IMR-90 (cell line): Measurements from ENCODE around the gene EZR. TPM values are rescaled to one million over a fixed set of nuclear protein-coding genes. Genes with fewer than 3 reads are reported as not detected.

Source experiments
- ATAC-seq: fragments of 200-7000 bp; cut with Tn5 transposase; 2 replicates; pipeline ENCODE4 v1.9.1; 2020; ENCODE audit warnings: low read depth, mild to moderate bottlenecking, moderate library complexity
- BruUV-seq: library from RNA; stranded (reverse); fragments of 400-500 nt; replicated peaks from 2 replicates; lab custom pipeline; 2021; lab: Mats Ljungman, UMichigan
- CTCF ChIA-PET: fragments of 300-600 bp; formaldehyde crosslinking; extraction: SDS; loops from one replicate; lab custom pipeline; 2021; ENCODE audit warnings: antibody characterized with exemption; lab: Yijun Ruan, JAX
- POLR2A ChIA-PET: fragments of 300-600 bp; sonication (Branson Sonifier 250); formaldehyde crosslinking; loops from one replicate; lab custom pipeline; 2022; ENCODE audit warnings: antibody characterized with exemption; ENCODE audit not compliant: unreplicated experiment; lab: Charles Lee
- DNase-seq: peaks from one replicate; pipeline ENCODE4 v3.0.0; 2013
- H2AFZ ChIP-seq: replicated peaks from 2 replicates; pipeline ENCODE3; 2013; ENCODE audit warnings: low read length, mild to moderate bottlenecking; ENCODE audit not compliant: poor library complexity
- H2AK5ac ChIP-seq: 2 replicates; pipeline ENCODE4 v1.6.1; 2013; ENCODE audit warnings: low read depth, low read length, inconsistent platforms
- H2AK9ac ChIP-seq: replicated peaks from 2 replicates; pipeline ENCODE3; 2013; ENCODE audit warnings: mild to moderate bottlenecking, low read depth, low read length, moderate library complexity; ENCODE audit not compliant: poor library complexity
- H2BK120ac ChIP-seq: 2 replicates; pipeline ENCODE4 v1.6.1; 2013; ENCODE audit warnings: low read depth, low read length, inconsistent platforms
- H2BK15ac ChIP-seq: 3 replicates; pipeline ENCODE4 v1.6.1; 2013; ENCODE audit warnings: low read depth, low read length, inconsistent platforms
- H2BK20ac ChIP-seq: 2 replicates; pipeline ENCODE4 v1.6.1; 2013; ENCODE audit warnings: low read depth, mild to moderate bottlenecking, inconsistent platforms, low read length, moderate library complexity
- H2BK5ac ChIP-seq: 2 replicates; pipeline ENCODE4 v1.6.1; 2013; ENCODE audit warnings: mild to moderate bottlenecking, low read depth, low read length, inconsistent platforms; ENCODE audit not compliant: poor library complexity, severe bottlenecking
- H3K14ac ChIP-seq: replicated peaks from 2 replicates; pipeline ENCODE4 v1.6.1; 2013; ENCODE audit warnings: low read depth, low read length, inconsistent platforms
- H3K18ac ChIP-seq: 2 replicates; pipeline ENCODE4 v1.6.1; 2013; ENCODE audit warnings: low read depth, low read length, control low read depth
- H3K23ac ChIP-seq: 2 replicates; pipeline ENCODE4 v1.6.1; 2013; ENCODE audit warnings: low read depth, low read length, inconsistent platforms
- H3K27ac ChIP-seq: 2 replicates; pipeline ENCODE4 v1.5.1; 2013; ENCODE audit warnings: mild to moderate bottlenecking, control low read depth, low read length; ENCODE audit not compliant: insufficient read depth
- H3K27me3 ChIP-seq: 2 replicates; pipeline ENCODE4 v1.6.1; 2013; ENCODE audit warnings: low read length; ENCODE audit not compliant: control insufficient read depth, insufficient read depth
- H3K36me3 ChIP-seq: 2 replicates; pipeline ENCODE4 v1.6.1; 2013; ENCODE audit warnings: low read length, mixed read lengths; ENCODE audit not compliant: control insufficient read depth, insufficient read depth
- H3K4ac ChIP-seq: 2 replicates; pipeline ENCODE4 v1.6.1; 2013; ENCODE audit warnings: low read depth, low read length, inconsistent platforms
- H3K4me1 ChIP-seq: 2 replicates; pipeline ENCODE4 v1.6.1; 2013; ENCODE audit warnings: low read length, mixed read lengths; ENCODE audit not compliant: control insufficient read depth, insufficient read depth
- H3K4me2 ChIP-seq: 2 replicates; pipeline ENCODE4 v1.6.1; 2013; ENCODE audit warnings: low read depth, mild to moderate bottlenecking, control low read depth, low read length, moderate library complexity
- H3K4me3 ChIP-seq: 2 replicates; pipeline ENCODE4 v1.5.1; 2013; ENCODE audit warnings: low read depth, mild to moderate bottlenecking, control low read depth, low read length, moderate library complexity; ENCODE audit not compliant: insufficient read depth
- H3K56ac ChIP-seq: 2 replicates; pipeline ENCODE4 v1.6.1; 2013; ENCODE audit warnings: low read length, inconsistent platforms; ENCODE audit not compliant: insufficient read depth; ENCODE audit errors: extremely low read depth
- H3K79me1 ChIP-seq, 2 experiments: 2 replicates each; pipeline ENCODE4 v1.6.1; 2013; ENCODE audit warnings: low read length in 2 of 2, inconsistent platforms in 1 of 2, low read depth in 1 of 2
- H3K9ac ChIP-seq: 2 replicates; pipeline ENCODE4 v1.6.1; 2013; ENCODE audit warnings: low read depth, low read length, control low read depth
- H3K9me1 ChIP-seq: 2 replicates; pipeline ENCODE4 v1.6.1; 2013; ENCODE audit warnings: low read length, inconsistent platforms; ENCODE audit not compliant: insufficient read depth
- H3K9me3 ChIP-seq: 2 replicates; pipeline ENCODE4 v1.6.1; 2013; ENCODE audit warnings: low read length; ENCODE audit not compliant: control insufficient read depth, insufficient read depth
- H4K20me1 ChIP-seq: 2 replicates; pipeline ENCODE4 v1.6.1; 2013; ENCODE audit warnings: low read length, inconsistent platforms; ENCODE audit not compliant: insufficient read depth
- H4K5ac ChIP-seq: 2 replicates; pipeline ENCODE4 v1.6.1; 2013; ENCODE audit warnings: mild to moderate bottlenecking, low read depth, low read length, control low read depth
- H4K8ac ChIP-seq, 2 experiments: 2 replicates each; pipeline ENCODE4 v1.6.1; 2013; ENCODE audit warnings: low read depth in 2 of 2, low read length in 2 of 2, control low read depth in 1 of 2, inconsistent platforms in 1 of 2
- H4K91ac ChIP-seq: 2 replicates; pipeline ENCODE4 v1.6.1; 2013; ENCODE audit warnings: low read depth, low read length, inconsistent platforms; ENCODE audit not compliant: insufficient read depth
- BHLHE40 ChIP-seq: fragments of 150-350 bp; IDR thresholded peaks from 2 replicates; pipeline ENCODE4 v1.6.1; 2016; ENCODE audit warnings: mild to moderate bottlenecking, low read depth, low read length
- CEBPB ChIP-seq: IDR thresholded peaks from 2 replicates; pipeline ENCODE4 v1.6.1; 2012; ENCODE audit warnings: low read depth, low read length, improper control_type of control experiment
- CHD1 ChIP-seq: IDR thresholded peaks from 2 replicates; pipeline ENCODE4 v1.6.1; 2012; ENCODE audit warnings: low read depth, low read length, improper control_type of control experiment
- FOS ChIP-seq: fragments of 150-350 bp; IDR thresholded peaks from 2 replicates; pipeline ENCODE4 v1.6.1; 2016; ENCODE audit warnings: low read depth, low read length
- MAFK ChIP-seq: IDR thresholded peaks from 2 replicates; pipeline ENCODE4 v1.6.1; 2012; ENCODE audit warnings: low read depth, low read length, improper control_type of control experiment
- MAZ ChIP-seq: IDR thresholded peaks from 2 replicates; pipeline ENCODE4 v1.6.1; 2012; ENCODE audit warnings: low read depth, mild to moderate bottlenecking, low read length, improper control_type of control experiment, moderate library complexity, borderline replicate concordance
- MXI1 ChIP-seq: IDR thresholded peaks from 2 replicates; pipeline ENCODE4 v1.6.1; 2012; ENCODE audit warnings: low read depth, mild to moderate bottlenecking, low read length, moderate library complexity, borderline replicate concordance
- NFE2L2 ChIP-seq: fragments of 150-350 bp; IDR thresholded peaks from 2 replicates; pipeline ENCODE4 v1.6.1; 2016; ENCODE audit warnings: low read depth, mild to moderate bottlenecking, low read length
- POLR2A ChIP-seq: IDR thresholded peaks from 2 replicates; pipeline ENCODE4 v1.6.1; 2012; ENCODE audit warnings: mild to moderate bottlenecking, low read depth, low read length
- RAD21 ChIP-seq: IDR thresholded peaks from 2 replicates; pipeline ENCODE4 v1.6.1; 2012; ENCODE audit warnings: low read length, improper control_type of control experiment
- RCOR1 ChIP-seq: IDR thresholded peaks from 2 replicates; pipeline ENCODE4 v1.6.1; 2012; ENCODE audit warnings: mild to moderate bottlenecking, low read length, improper control_type of control experiment; ENCODE audit not compliant: insufficient replicate concordance
- RFX5 ChIP-seq: IDR thresholded peaks from 2 replicates; pipeline ENCODE4 v1.8.0; 2012; ENCODE audit warnings: low read depth, mild to moderate bottlenecking, low read length, moderate library complexity
- SMC3 ChIP-seq: fragments of 150-350 bp; IDR thresholded peaks from 2 replicates; pipeline ENCODE4 v1.6.1; 2016; ENCODE audit warnings: low read depth, mild to moderate bottlenecking, antibody characterized with exemption, low read length, moderate library complexity
- WGBS, 2 experiments: methylation state at CpG; one replicate each; pipeline versions ENCODE4 v1.1.5 to v1.1.7; 2013; ENCODE audit warnings: missing lambda C conversion rate in 2 of 2; ENCODE audit not compliant: insufficient read length in 1 of 2; ENCODE audit errors: extremely low coverage in 2 of 2; 5-methylcytosine and 5-hydroxymethylcytosine counted together
- dilution Hi-C: fragments of 300-500 bp; cut with HindIII; formaldehyde crosslinking; loops from one replicate; pipeline ENCODE4 v1.14.3; 2018; ENCODE audit warnings: low sequenced_read_pairs; ENCODE audit not compliant: unreplicated experiment
- in situ Hi-C: fragments of 300-500 bp; cut with MboI; formaldehyde crosslinking; loops from 3 replicates; pipeline ENCODE4 v1.14.3; 2019; ENCODE audit warnings: low sequenced_read_pairs, inconsistent platforms, mixed read lengths
- intact Hi-C: fragments of 100-400 bp; cut with micrococcal nuclease; formaldehyde crosslinking; loops from 2 replicates; pipeline ENCODE4 v1.10.0; 2022
- polyA plus RNA-seq, 3 experiments: library from polyadenylated mRNA; depleted of rRNA; stranded (reverse); fragments of >200 nt; gene quantifications; 2 replicates each; pipeline ENCODE4 v1.2.3, GENCODE V29; 2012; ENCODE audit warnings: low replicate concordance in 1 of 3
- total RNA-seq: library from RNA; depleted of rRNA; stranded (reverse); fragments of >200 nt; gene quantifications from 2 replicates; pipeline ENCODE4 v1.2.3, GENCODE V29; 2012
- TF ChIP-seq, protein P1 (sequence below): conservative IDR thresholded peaks from 2 replicates; pipeline ENCODE4 v1.5.1; 2012; ENCODE audit warnings: mild to moderate bottlenecking, low read depth, low read length, improper control_type of control experiment
- TF ChIP-seq, protein P2 (sequence below): fragments of 150-350 bp; IDR thresholded peaks from 2 replicates; pipeline ENCODE4 v1.6.1; 2016; ENCODE audit warnings: low read depth, mild to moderate bottlenecking, low read length, moderate library complexity, borderline replicate concordance

EZR gene
- total and polyA plus RNA-seq, 2 of the 4 experiments (the other 2 are of a cell fraction) = 83.8 to 145 TPM

GRCh38 chr6:158755636-158756035, 63.5 kb downstream of the EZR start:
- dilution Hi-C loops (no loop called here), intact Hi-C loops (no loop called here), in situ Hi-C loops (no loop called here)
- H3K4me1 ChIP-seq = no peaks in the 10 kb centered on the region; the same call in 1 of the 2 replicates
- POLR2A ChIA-PET = no interaction called here
- CTCF ChIA-PET = no interaction called here
- H3K56ac ChIP-seq = no peak overlapping the region
- no peak overlapping the region for H4K91ac ChIP-seq
- H2BK20ac ChIP-seq = no peak overlapping the region
- peaks cover 3% of the 10 kb centered on the region; the same call in 1 of the 2 replicates for H3K9me1 ChIP-seq
- DNase-seq (no peak), ATAC-seq (no peak)
- no peak overlapping the region for H2BK15ac ChIP-seq
- H3K27ac ChIP-seq = no peak overlapping the region
- TF ChIP-seq MAZ = no peak
- no peak for TF ChIP-seq RCOR1
- TF ChIP-seq NFE2L2 = no peak
- no peak for TF ChIP-seq BHLHE40
- TF ChIP-seq RFX5 = no peak
- TF ChIP-seq, protein P1, sequence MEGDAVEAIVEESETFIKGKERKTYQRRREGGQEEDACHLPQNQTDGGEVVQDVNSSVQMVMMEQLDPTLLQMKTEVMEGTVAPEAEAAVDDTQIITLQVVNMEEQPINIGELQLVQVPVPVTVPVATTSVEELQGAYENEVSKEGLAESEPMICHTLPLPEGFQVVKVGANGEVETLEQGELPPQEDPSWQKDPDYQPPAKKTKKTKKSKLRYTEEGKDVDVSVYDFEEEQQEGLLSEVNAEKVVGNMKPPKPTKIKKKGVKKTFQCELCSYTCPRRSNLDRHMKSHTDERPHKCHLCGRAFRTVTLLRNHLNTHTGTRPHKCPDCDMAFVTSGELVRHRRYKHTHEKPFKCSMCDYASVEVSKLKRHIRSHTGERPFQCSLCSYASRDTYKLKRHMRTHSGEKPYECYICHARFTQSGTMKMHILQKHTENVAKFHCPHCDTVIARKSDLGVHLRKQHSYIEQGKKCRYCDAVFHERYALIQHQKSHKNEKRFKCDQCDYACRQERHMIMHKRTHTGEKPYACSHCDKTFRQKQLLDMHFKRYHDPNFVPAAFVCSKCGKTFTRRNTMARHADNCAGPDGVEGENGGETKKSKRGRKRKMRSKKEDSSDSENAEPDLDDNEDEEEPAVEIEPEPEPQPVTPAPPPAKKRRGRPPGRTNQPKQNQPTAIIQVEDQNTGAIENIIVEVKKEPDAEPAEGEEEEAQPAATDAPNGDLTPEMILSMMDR = no peak
- TF ChIP-seq FOS = no peak
- no peak for TF ChIP-seq RAD21
- TF ChIP-seq SMC3 = no peak
- no peak for TF ChIP-seq POLR2A
- TF ChIP-seq MXI1 = no peak
- no peak for TF ChIP-seq MAFK
- TF ChIP-seq CHD1 = no peak
- TF ChIP-seq CEBPB = no peak
- TF ChIP-seq, protein P2, sequence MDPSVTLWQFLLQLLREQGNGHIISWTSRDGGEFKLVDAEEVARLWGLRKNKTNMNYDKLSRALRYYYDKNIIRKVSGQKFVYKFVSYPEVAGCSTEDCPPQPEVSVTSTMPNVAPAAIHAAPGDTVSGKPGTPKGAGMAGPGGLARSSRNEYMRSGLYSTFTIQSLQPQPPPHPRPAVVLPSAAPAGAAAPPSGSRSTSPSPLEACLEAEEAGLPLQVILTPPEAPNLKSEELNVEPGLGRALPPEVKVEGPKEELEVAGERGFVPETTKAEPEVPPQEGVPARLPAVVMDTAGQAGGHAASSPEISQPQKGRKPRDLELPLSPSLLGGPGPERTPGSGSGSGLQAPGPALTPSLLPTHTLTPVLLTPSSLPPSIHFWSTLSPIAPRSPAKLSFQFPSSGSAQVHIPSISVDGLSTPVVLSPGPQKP = no peak
- no peak overlapping the region for H3K9ac ChIP-seq
- no peak overlapping the region for H4K5ac ChIP-seq
- no peak overlapping the region for H4K8ac ChIP-seq
- H2BK120ac ChIP-seq = no peak overlapping the region
- no peaks in the 10 kb centered on the region for H3K27me3 ChIP-seq
- no peak overlapping the region for H3K14ac ChIP-seq
- no peak overlapping the region for H2AFZ ChIP-seq
- no peak overlapping the region for H3K4me2 ChIP-seq
- no peak overlapping the region for H2AK5ac ChIP-seq
- H3K9me3 ChIP-seq = no peaks in the 10 kb centered on the region
- no peaks in the 10 kb centered on the region; the same call in 1 of the 2 replicates for H4K20me1 ChIP-seq
- no peaks in the 10 kb centered on the region for H3K79me1 ChIP-seq
- H3K18ac ChIP-seq = no peak overlapping the region
- WGBS, 2 experiments = 93% methylated on average over 5 of the region's 13 CpGs; no CpG with 5 or more reads in 1 of the 2 experiments
- H2BK5ac ChIP-seq = no peak overlapping the region
- no peak overlapping the region for H2AK9ac ChIP-seq
- H3K23ac ChIP-seq = no peak overlapping the region
- H3K4ac ChIP-seq = no peak overlapping the region
- no TSS peak for BruUV-seq
- H3K36me3 ChIP-seq = no peaks in the 10 kb centered on the region
- H3K4me3 ChIP-seq = no peak overlapping the region
